AG08396 (cell line): ENCODE data around the gene FLNB.
A peak's percentile ranks its signal among the peaks of the same experiment; 100 is the strongest.

ENCODE experiments used
- DNase-seq: peaks from one replicate; pipeline ENCODE4 v3.0.0; 2012; ENCODE audit warnings: low spot score, mixed read lengths

The FLNB gene

DNA sequence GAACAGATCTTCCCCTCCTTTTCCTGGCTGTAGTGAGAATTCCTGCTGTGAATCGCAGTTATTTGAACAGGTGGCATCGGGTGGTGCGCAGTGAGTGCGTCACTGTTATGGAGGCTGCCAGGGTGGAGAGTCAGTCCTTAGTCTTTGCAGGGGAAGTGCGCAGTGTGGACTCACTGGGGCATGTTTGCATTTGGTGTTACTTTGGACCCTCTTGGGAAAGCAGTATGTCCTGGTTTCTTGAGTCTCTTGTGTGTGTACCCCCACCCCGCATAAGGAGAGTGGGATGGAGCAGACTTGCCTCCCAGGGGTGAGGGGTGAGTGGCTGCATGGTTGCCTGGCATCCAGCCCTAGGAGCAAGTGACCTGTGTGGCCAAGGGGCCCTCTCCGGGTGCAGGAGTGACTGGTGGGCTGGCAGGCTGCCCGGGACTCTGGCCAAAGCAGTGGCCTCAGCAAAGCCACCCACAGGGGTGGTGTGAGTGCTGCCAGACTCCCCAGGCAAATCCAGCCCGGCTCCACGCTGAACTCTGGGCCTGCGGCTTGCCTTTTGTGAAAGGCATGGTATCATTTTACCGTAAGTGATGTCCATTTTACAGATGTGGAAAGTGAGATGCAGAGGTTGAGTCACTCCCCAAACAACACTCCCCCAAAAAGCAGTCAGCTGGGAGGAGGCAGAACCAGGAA is 156.1 kb downstream of the FLNB start:
- peak; percentile 36 for DNase-seq

DNA sequence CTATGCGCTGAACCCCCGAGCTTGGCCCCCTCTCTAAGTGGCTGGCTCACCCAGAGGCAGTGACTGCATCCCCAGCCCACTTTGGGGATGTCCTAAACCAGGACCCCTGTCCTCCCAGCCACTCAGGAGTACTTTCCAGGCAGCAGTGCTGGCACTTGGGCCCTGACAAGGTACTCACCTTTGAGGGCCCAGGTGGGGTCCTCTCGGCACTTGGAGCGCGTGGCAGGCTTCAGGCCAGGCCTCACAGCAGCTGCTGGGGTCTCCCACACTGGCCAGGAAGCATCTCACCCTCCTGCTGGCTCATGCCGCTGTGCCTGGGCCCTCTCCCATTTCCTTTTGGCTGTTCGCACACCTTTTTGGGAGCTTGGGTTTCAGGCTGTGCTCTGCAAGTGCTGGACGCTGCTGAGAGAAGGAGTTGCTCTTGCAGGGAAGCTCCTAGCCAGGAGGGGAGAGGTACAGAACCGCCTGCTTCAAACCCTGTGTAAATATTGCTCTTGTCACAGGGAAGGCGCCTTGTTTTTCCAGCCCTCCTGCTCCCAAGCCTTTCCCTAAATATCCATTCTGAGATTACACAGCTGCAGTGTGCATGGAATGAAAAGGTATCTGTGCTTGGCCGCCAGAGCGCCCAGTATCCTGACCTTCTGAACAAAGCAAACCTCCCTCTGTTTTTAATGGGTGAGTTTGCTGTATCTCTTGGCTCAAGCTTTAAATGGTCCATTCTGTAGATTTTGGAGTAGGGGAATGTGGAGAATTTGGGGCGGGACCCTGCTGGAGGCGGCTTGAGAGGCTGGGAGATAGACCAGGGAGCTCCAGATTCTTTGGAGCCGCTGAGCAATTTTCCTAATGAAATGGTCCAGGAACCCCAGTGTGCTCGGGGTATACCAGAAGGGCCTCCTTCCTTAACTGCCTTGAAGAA is 156.9 kb downstream of the FLNB start:
- no peak for DNase-seq

DNA sequence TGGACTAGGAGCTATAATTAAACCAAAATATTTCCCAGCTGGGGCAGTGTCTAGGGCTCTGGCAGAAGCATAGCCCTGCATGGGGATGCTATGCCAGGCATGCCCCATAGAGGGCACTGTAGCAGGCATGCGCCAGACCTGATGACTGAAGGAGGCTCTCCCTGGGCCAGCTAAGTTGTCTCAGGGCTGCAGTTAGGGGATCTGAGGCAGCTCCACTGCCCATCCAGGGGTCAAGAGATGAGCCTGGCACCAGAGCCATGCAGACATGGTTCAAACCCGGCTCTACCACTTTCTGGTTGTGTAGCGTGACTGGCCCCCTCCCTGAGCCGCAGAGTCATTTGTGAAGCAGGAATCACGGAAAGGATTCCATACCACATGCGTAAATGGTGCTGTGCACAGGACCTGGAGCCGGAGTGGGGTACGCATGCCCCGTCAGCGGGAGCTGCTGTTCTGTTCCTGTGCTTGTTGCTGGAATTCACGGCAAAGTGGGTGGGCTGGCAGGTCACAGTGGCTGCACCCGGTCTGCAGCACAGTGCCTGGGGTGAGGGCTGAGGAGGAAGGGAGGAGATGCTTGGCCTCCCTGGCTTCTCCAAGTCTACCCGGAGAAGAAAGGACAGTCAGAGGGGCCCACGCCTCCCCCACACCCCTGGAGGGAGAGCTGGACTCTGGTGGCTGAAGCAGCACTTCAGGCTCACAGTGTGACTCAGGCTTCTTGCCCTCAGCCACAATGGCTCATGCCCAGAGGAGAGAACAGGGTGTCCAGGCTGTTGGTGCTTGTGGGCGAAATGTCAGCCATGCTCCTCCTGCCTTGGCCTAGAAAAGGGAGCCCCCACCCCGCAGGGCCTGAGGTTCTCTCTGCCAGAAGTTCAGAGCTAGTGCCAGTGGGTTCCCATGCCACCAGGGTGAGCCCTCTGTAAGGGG is 159.5 kb downstream of the FLNB start:
- peak; percentile 86 for DNase-seq

DNA sequence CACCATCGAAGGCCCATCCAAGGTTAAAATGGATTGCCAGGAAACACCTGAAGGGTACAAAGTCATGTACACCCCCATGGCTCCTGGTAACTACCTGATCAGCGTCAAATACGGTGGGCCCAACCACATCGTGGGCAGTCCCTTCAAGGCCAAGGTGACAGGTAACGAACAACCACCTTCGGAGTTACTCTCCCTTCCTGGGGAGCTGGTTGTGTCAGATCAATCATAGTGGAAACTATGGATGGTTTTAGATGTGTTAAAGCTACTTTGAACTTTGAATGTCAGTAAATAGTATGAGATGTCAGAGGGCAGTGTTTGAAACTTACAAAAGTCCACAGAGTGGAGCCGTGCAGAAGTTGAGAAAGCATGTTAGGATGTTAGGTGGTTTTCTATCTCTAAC is 160.3 kb downstream of the FLNB start:
- DNase-seq = no peak

DNA sequence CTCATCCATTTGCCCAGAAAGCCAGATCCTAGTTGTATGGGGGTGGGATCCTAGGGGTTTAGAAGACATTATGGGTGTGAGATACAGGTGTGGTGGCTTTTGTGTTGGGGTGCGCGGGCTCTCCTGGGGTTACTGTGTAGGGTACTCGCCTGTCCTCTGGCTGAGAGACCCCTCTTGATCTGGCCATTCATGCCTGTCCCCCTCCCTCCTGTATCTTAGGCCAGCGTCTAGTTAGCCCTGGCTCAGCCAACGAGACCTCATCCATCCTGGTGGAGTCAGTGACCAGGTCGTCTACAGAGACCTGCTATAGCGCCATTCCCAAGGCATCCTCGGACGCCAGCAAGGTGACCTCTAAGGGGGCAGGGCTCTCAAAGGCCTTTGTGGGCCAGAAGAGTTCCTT is 161.1 kb downstream of the FLNB start:
- no peak for DNase-seq

DNA sequence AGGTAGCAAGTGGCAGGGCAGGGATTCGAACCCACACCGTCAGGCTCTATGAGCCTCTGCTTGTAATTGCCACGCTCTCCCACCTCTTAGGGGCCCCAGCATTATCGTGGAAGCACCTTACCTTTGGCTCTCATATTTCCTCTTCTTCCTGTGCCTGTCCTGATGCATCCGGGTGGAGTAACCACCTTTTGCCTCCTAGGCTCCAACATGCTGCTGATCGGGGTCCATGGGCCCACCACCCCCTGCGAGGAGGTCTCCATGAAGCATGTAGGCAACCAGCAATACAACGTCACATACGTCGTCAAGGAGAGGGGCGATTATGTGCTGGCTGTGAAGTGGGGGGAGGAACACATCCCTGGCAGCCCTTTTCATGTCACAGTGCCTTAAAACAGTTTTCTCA is 162.2 kb downstream of the FLNB start:
- DNase-seq = no peak

DNA sequence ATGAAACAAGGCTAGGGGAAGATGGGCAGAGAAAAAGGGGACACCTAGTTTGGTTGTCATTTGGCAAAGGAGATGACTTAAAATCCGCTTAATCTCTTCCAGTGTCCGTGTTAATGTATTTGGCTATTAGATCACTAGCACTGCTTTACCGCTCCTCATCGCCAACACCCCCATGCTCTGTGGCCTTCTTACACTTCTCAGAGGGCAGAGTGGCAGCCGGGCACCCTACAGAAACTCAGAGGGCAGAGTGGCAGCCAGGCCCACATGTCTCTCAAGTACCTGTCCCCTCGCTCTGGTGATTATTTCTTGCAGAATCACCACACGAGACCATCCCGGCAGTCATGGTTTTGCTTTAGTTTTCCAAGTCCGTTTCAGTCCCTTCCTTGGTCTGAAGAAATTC is 162.9 kb downstream of the FLNB start:
- no peak for DNase-seq

DNA sequence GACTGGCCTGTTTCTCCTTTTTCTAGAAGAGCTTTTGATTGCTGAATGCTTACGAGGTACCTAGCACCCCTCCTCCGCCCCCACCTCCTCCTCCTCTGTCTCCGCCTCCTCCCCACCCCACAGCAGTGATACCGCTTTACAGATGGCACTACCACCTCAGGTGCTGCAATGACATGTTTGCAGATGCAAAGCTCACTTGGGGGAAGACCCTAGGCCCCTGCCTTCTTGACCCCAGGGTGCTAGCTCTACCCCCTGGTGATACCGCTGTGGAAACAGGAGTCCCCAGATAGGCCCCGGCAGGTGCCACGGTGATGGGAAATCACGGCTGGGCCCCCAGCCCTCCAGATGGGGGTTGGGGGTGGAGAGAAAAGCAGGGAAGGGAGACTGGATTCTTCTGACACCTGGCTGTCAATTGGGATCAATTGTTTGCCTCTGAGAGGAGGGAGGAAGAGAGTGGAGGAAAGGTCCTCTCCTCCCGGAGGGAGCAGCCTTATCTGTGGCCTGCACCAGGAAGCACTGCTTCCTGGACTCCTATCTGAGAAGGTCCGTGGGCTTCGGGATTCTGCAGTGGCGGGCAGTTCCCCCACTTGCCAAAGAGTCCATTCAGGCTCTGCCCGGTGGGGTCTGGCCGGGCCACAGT is 164.9 kb downstream of the FLNB start:
- DNase-seq = no peak

DNA sequence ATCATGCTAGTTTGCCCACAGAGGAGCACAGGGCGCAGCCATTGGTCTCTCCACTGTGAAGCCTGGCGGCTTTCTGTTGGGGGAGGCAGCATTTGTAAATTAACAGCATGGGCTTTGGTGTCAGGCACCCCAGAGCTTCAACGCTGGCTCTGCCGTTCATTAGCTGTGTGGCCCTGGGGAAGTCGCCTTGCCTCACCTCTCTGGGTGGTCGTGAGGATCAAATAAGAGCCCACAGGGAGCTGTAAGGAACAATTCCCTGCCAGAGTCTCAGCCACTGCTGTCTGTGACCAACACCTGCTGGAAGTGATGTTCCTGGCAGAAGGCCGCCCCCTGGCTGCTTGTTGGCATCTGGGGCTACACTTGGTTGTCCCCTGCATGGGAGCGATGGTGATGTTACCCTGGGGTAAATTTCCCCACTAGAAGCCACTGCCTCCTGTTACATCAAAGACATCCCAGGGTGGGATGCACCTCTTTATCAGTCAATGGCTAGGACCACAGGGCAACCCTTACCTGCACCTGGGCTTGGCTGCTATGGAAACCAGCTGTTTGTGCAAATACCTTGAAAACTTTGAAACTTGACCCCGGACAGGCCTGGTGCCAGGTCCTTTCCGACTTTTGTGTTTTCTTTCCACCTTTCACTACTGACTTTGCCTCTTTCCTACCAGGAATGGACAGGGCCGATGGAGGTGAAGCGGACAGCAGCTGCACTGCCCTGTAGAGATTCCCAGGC is 165.6 kb downstream of the FLNB start:
- no peak for DNase-seq

DNA sequence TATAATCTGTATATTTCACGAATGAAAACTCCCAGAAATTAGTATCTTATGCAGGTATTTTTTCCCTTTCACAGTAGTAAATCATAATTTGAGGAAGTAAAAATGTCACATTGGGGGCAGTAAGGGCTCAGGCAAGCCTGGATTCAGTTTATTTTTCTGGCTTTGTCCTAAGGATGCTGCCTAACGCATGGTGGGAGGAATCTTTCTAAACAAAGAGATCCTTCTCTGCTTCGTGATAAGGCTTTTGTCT is 166.9 kb downstream of the FLNB start:
- no peak for DNase-seq

DNA sequence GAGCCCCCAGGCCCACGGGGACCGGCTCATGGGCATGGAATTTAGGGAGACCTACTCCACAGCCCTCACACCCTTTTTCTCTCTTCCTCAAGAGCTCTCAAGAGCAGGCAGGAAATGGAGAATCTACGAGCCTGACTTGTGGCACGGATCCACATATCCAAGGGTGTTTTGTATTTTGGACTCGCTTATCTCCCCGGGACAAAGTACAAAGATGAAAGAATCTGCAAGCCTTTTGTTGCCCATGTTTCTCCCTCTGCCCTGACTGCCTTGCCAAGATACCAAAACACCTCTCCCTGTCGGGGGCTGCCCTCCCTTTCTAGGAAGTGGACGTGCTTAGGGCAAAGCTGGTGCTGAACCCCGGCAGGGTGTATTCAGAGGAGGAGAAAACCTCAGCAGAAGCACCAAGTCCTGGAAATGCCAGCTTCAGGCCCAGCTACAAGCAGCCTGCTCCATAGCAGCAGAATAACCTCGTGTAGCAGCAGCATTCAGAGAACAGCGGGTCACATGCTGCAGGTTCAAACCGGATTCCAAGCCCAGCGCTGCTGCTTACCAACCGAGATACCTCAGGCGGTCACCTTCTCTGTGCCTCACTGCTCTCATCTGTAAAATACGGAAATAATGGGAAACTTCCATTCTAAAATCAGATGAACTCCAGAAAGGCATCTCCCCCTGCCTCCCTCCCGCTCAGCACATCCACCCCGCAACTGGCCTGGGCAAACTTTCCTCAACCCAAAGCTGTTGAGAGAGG is 167.4 kb downstream of the FLNB start:
- no peak for DNase-seq

DNA sequence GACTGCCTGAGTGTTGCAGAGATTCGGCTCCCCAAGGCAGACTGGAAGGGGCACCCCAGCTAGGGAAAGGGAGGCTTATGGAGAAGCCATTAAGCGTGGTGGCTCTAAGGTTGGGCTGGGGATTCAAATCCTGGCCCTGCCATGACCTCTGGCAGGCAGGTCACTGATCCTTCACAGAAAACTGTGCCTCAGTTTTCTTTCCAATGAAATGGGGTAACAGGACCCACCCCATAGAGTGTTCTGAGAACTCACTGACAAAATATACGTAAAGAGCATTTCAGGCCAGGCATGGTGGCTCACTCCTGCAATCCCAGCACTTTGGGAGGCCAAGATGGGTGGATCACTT is 167.9 kb downstream of the FLNB start:
- DNase-seq = no peak

DNA sequence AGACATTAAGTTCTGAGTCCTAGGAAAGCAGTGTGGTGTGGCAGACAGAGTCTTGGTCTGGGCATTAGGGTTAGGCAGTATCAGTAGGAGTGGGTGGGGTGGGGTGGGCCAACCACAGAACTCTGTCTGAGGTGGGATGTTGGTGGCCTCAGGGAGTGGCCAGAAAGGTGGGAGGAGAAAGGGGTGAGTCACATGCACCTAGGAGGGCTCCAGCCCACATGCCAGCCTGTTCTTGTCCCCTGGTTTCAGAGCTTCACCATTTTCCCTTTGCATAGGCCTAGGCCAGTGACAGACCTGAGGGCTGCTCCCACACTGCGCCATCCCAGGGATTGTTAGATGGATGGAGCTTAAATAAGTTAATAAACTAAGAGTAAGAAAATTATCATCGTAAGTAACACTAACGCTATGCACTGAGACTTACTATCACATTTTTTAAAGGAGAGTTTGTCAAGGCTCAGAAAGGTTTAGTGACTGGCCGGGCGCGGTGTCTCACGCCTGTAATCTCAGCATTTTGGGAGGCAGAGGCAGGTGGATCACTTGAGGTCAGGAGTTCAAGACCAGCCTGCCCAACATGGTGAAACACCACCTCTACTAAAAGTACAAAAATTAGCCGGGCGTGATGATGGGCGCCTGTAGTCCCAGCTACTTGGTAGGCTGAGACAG is 168.7 kb downstream of the FLNB start:
- DNase-seq = no peak

DNA sequence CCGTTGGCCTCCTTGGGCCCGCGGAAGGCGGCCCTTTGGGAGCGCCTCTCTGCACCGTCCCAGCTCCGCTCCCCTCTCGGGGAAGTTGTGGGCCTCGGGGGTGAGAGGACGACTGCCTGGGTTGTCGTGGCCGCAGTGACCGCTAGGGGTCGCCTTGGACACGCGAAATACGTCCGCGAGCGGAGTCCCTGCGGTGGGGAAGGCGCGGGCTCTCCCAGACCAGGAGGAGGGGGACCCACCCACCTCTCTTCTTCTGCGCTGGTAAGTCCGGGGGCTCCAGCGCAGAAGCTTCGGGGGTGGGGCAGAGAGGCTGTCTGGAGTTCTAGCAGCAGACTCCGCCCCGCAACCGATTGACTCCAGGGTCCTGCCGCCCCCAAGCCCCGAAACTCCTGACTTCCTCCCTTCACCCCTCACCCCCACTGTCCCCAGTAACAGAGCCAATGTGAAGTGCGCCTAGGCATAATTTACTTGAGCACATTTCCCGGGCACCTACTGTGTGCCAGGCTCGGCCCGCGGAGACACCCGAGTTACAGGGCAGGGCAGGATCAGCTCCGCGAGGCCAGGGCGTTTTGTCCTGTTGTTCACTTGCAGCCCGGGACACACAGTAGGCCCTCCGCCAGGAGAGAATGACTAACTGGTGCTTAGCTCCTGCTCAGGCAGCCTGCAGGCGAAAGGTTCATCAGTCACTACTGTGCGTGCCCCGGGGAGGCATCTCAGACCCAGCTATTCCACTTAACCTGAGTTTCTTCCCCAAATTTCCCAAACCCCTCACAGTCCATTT is 169.7 kb downstream of the FLNB start:
- DNase-seq = peak; percentile 87

DNA sequence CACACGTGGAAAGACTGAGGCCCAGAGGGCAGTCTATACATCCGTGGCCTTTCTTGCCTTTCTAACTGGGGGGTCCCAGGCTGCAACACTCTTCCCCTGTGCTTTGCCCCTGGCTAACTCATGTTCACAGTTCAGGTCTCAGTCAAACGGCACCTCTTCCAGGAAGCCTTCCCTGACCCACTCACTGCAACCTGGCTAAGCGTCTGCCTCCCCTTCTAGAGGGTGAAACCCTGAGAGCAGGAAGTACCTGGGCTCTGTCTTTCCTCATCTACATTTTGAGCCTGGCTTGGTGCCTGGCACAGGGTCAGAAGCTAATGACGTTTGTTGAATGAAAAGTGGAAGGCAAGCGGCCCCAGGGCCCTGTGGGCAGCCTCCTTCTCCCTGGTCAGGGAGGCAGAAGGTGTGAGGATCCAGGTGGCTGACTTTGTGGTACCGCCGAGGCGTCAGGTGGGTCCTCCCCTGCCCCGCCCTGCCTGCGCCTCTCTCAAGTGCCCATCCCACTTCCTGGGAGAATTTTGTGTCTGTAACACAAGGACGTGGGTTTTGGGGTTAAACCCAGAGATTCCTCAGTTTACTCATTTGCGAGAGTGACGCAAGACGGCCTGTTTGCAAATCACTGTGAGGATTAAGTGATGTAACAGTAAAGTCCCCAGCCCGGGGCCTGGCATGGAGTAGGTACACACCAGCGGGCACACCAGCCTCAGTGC is 170.5 kb downstream of the FLNB start:
- no peak for DNase-seq

DNA sequence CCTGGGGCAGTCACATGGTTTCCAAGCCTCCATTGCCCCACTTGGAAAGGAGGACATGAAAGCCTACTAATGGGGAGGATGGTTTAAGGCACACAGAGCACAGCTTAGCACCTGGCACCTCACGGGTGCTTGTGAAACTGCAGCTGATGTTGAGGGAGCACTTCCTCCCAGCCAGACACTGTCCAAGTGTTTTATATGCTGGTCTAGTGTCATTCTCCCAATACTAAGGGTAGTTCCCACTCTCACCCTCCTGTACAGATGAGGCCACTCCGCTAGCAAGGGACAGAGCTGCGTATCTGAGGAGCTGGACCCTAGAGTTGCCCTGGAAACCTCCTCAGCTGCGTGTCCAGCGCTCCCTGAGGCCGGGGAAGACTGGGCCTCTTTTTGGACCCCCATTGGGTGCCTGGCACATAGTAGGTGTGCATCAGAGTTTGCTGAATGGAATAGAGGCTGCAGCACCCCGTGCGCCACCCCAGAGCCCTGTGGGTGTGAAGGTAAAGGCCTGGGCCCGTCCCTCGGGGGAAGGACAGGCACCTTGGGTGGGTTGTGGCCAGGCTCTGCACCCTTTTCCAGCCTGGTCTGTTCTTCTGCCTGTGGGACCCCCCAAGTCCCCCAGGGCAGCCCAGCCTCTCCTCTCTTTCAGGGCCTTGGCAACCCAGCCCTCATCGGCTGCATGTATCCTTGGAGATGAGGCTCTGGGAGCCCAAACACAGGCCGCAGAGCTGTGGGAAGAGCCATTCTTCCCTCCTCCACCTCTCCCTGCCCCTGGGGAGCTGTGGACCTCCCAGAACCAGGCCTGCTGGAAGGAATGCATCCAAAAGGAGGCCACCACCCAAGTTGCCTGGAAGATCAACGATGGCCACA is 171.2 kb downstream of the FLNB start:
- DNase-seq = no peak

DNA sequence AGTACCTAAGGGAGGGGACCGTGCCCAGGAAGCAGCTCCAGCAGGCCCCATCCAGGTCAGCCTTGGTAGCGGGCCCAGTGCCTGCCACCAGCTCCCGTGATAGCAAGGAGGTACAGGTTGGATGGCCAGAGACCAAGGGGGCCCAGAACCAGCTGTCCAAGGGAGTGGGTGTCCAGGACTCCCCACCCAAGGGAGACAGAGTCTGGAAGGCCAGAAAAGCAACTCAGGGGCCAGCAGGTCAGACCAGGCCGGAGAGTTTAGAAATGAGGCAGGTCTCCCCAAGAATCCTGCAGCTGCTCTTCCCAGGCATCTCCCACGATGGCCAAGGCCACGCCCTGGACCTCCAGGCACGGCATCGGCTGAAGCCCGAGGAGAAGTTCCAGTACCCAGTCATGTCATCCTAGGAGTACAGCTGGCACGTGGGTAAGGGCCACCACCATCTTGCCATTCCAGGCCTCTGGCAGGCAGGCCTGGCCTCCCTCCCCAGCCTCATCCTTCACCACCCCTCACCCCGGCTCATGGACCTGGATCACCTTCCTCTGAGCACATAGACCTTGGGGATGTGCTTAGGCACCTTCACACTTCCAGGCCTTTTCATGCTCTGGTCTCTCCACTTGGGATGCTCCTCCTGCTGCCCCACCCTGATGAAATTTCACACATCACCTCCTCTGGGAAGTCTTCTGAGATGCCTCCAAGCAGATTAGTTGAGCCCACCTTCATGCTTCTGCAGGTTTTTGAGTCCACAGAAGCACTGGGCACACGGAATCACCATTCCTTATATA is 172.1 kb downstream of the FLNB start:
- no peak for DNase-seq
